ENCODE measurements around the gene PRSS16. TPM values are rescaled to one million over a fixed set of nuclear protein-coding genes. Genes with fewer than 3 reads are reported as not detected.

Gene PRSS16
- total RNA-seq, 1 experiment from 2014 or later = 32.5 TPM

DNA sequence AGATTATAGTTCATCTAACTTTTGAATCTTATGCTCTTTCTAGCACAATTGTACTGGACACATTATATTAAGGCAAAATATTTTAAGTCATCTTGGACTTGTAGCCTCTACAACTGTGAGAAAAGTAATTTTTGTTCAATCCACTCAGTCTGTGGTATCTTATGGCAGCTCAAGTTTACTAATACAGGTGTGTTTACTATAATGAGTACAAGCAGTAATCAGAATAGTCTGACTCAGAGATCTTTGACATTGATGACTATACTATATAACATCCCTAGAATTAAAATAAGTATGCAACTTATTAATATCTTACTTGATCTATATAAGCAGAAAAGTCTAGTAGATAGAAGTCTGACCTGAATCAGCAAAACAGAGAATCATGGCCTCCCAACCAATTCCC lies 40.7 kb upstream of the PRSS16 start:
- H3K4me1 ChIP-seq (replicated peaks; ENCODE audit: insufficient read depth) = no peaks in the 10 kb centered on the region

GRCh38 chr6:27208042-27208441 lies 39.5 kb upstream of the PRSS16 start:
- CTCF ChIA-PET = no interaction called here
- Histone ChIP-seq H4K20me1 (ENCODE audit: insufficient read depth) (no peaks in the 10 kb centered on the region), H3F3A (ENCODE audit: insufficient read depth, low read depth) (peaks cover 9% of the 10 kb centered on the region; the same call in 1 of the 2 replicates), H3K4me3 (no peak overlapping the region), H3K9me3 (ENCODE audit: insufficient read depth, low read depth) (no peaks in the 10 kb centered on the region), H2AFZ (no peak overlapping the region), H3K36me3 (ENCODE audit: low read depth) (no peaks in the 10 kb centered on the region), H3K4me2 (no peak overlapping the region), H3K79me2 (ENCODE audit: low read depth) (no peaks in the 10 kb centered on the region), H3K4me1 (replicated peaks; ENCODE audit: insufficient read depth) (no peaks in the 10 kb centered on the region), H3K9me2 (ENCODE audit: insufficient read depth) (no peaks in the 10 kb centered on the region), H3K27ac (no peak overlapping the region), H3K27me3 (ENCODE audit: insufficient read depth, low read depth) (no peaks in the 10 kb centered on the region)
- POLR2A ChIA-PET (ENCODE audit: unreplicated experiment) = no interaction called here
- intact Hi-C loops (cut with micrococcal nuclease; ENCODE audit: unreplicated experiment) = no loop called here
- TF ChIP-seq EZH2 (IDR thresholded peaks at IDR 0.05; ENCODE audit: low read depth) (no peak), CTCF (conservative IDR thresholded peaks at IDR 0.05) (no peak)
- no TSS peak for BruUV-seq (replicated peaks)
- DNase-seq = no peak

More for the DNA sequence above, 40.7 kb upstream of the PRSS16 start:
- Histone ChIP-seq H4K20me1 (ENCODE audit: insufficient read depth) (no peaks in the 10 kb centered on the region), H3F3A (ENCODE audit: insufficient read depth, low read depth) (no peaks in the 10 kb centered on the region; the same call in 1 of the 2 replicates), H3K79me2 (ENCODE audit: low read depth) (no peaks in the 10 kb centered on the region), H2AFZ (no peak overlapping the region), H3K4me2 (no peak overlapping the region), H3K27ac (no peak overlapping the region), H3K4me3 (no peak overlapping the region), H3K27me3 (ENCODE audit: insufficient read depth, low read depth) (no peaks in the 10 kb centered on the region), H3K36me3 (ENCODE audit: low read depth) (no peaks in the 10 kb centered on the region), H3K9me3 (ENCODE audit: insufficient read depth, low read depth) (no peaks in the 10 kb centered on the region), H3K9me2 (ENCODE audit: insufficient read depth) (no peaks in the 10 kb centered on the region)
- CTCF ChIA-PET = no interaction called here
- BruUV-seq (replicated peaks) = no TSS peak
- intact Hi-C loops (cut with micrococcal nuclease; ENCODE audit: unreplicated experiment) = no loop called here
- POLR2A ChIA-PET (ENCODE audit: unreplicated experiment) = no interaction called here
- TF ChIP-seq CTCF (conservative IDR thresholded peaks at IDR 0.05) = no peak
- no peak for TF ChIP-seq EZH2 (IDR thresholded peaks at IDR 0.05; ENCODE audit: low read depth)
- no peak for DNase-seq

- Histone ChIP-seq H3K9me3 (ENCODE audit: insufficient read depth, low read depth) (no peaks in the 10 kb centered on the region), H4K20me1 (ENCODE audit: insufficient read depth) (no peaks in the 10 kb centered on the region), H2AFZ (no peak overlapping the region), H3K27ac (no peak overlapping the region), H3F3A (ENCODE audit: insufficient read depth, low read depth) (peaks cover 15% of the 10 kb centered on the region), H3K4me3 (no peak overlapping the region), H3K9me2 (ENCODE audit: insufficient read depth) (no peaks in the 10 kb centered on the region), H3K4me2 (no peak overlapping the region), H3K27me3 (ENCODE audit: insufficient read depth, low read depth) (no peaks in the 10 kb centered on the region), H3K36me3 (ENCODE audit: low read depth) (no peaks in the 10 kb centered on the region), H3K79me2 (ENCODE audit: low read depth) (no peaks in the 10 kb centered on the region), H3K4me1 (replicated peaks; ENCODE audit: insufficient read depth) (no peaks in the 10 kb centered on the region)
- BruUV-seq (replicated peaks) = no TSS peak
- ChIA-PET POLR2A (ENCODE audit: unreplicated experiment) (interaction anchor here (0.7 kb wide), 1 partner anchor 306 kb away, joined by 6 read pairs; no protein-coding TSS in a partner anchor), CTCF (interaction anchor here (0.6 kb wide), 1 partner anchor 278 kb away, joined by 6 read pairs; no protein-coding TSS in a partner anchor)
- intact Hi-C loops (cut with micrococcal nuclease; ENCODE audit: unreplicated experiment) = no loop called here
- TF ChIP-seq CTCF (conservative IDR thresholded peaks at IDR 0.05) (no peak), EZH2 (IDR thresholded peaks at IDR 0.05; ENCODE audit: low read depth) (no peak)
- no peak for DNase-seq
Measured at GRCh38 chr6:27209196-27209595, 38.3 kb upstream of the PRSS16 start.
